ENCODE measurements around the gene NLRC3.

DNA sequence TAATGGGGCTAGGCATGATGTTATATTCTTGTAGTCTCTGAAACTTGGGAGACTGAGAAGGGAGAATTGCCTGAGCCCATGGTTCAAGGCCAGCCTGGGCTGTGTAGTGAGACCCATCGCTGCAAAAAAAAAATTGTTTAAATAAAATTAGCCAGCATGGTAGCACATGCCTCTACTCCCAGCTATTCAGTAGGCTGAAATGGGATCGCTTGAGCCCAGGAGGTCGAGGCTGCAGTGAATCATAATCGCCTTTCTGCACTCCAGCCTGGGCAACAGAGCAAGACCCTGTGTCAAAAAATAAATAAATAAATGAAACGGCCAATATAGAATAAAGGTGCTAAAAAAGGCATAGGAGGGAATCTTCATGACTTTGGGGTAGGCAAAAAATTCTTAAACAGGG lies 48.1 kb upstream of the NLRC3 start:
- TF ChIP-seq, protein P1, sequence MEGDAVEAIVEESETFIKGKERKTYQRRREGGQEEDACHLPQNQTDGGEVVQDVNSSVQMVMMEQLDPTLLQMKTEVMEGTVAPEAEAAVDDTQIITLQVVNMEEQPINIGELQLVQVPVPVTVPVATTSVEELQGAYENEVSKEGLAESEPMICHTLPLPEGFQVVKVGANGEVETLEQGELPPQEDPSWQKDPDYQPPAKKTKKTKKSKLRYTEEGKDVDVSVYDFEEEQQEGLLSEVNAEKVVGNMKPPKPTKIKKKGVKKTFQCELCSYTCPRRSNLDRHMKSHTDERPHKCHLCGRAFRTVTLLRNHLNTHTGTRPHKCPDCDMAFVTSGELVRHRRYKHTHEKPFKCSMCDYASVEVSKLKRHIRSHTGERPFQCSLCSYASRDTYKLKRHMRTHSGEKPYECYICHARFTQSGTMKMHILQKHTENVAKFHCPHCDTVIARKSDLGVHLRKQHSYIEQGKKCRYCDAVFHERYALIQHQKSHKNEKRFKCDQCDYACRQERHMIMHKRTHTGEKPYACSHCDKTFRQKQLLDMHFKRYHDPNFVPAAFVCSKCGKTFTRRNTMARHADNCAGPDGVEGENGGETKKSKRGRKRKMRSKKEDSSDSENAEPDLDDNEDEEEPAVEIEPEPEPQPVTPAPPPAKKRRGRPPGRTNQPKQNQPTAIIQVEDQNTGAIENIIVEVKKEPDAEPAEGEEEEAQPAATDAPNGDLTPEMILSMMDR (IDR thresholded peaks at IDR 0.05): no peak
- no peak for TF ChIP-seq POLR2A (IDR thresholded peaks at IDR 0.05)

Measured in testis (tissue), 2 donors.